Cerebellar nuclear complex (tissue), 1 donor: ENCODE data around the gene PCDHB16.
"Not testable (repeated sequence)": the region's sequence is repeated elsewhere in the genome, so short reads cannot be mapped to it uniquely, and the experiment has no call there.

Experiments
- DNase-seq, 2 experiments: peaks; one replicate each; lab custom pipeline; 2025; lab: John Stamatoyannopoulos, UW

Gene PCDHB16

DNA sequence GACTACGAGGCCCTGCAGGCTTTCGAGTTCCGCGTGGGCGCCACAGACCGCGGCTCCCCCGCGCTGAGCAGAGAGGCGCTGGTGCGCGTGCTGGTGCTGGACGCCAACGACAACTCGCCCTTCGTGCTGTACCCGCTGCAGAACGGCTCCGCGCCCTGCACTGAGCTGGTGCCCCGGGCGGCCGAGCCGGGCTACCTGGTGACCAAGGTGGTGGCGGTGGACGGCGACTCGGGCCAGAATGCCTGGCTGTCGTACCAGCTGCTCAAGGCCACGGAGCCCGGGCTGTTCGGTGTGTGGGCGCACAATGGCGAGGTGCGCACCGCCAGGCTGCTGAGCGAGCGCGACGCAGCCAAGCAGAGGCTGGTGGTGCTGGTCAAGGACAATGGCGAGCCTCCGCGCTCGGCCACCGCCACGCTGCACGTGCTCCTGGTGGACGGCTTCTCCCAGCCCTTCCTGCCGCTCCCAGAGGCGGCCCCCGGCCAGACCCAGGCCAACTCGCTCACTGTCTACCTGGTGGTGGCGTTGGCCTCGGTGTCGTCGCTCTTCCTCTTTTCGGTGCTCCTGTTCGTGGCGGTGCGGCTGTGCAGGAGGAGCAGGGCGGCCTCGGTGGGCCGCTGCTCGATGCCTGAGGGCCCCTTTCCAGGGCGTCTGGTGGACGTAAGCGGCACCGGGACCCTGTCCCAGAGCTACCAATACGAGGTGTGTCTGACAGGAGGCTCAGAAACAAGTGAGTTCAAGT is 2.1 kb downstream of the PCDHB16 start:
- DNase-seq = not testable (repeated sequence)

DNA sequence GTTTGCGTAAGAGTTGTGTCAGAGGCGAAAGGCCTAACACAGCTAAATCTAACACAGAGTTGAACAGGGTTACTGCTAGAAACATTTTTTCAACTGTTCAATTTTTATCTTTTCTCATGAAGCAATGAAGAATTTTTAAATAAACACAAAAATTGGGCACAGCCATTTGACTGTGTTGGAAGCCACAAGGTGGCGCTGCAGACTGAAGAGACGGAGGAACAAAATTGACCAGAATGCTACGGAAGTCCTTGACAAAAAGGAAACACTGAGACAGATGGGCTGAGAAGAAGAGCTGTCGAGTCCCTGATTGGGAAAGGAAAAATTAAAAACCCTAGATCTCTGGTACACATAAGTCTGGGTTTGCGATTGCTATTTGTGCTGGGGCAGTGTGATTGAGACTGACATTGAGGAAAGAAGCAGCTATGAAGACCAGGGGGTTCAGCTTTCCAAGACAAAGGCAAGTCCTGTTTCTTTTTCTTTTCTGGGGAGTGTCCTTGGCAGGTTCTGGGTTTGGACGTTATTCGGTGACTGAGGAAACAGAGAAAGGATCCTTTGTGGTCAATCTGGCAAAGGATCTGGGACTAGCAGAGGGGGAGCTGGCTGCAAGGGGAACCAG is 4.8 kb downstream of the PCDHB16 start, which contains the start of gene PCDHB9:
TSS of gene PCDHB9 (plus strand) at position 265 of the 616 bp plus-strand sequence. CDS start at position 423, 158 bp downstream.
- DNase-seq = no peak

DNA sequence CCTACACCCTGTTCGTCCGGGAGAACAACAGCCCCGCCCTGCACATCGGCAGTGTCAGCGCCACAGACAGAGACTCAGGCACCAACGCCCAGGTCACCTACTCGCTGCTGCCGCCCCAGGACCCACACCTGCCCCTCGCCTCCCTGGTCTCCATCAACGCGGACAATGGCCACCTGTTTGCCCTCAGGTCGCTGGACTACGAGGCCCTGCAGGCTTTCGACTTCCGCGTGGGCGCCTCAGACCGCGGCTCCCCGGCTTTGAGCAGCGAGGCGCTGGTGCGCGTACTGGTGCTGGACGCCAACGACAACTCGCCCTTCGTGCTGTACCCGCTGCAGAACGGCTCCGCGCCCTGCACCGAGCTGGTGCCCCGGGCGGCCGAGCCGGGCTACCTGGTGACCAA is 6.5 kb downstream of the PCDHB16 start:
- DNase-seq = not testable (repeated sequence)

DNA sequence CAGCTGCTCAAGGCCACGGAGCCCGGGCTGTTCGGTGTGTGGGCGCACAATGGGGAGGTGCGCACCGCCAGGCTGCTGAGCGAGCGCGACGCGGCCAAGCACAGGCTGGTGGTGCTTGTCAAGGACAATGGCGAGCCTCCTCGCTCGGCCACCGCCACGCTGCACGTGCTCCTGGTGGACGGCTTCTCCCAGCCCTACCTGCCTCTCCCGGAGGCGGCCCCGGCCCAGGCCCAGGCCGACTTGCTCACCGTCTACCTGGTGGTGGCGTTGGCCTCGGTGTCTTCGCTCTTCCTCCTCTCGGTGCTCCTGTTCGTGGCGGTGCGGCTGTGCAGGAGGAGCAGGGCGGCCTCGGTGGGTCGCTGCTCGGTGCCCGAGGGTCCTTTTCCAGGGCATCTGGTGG is 6.9 kb downstream of the PCDHB16 start:
- not testable (repeated sequence) for DNase-seq

DNA sequence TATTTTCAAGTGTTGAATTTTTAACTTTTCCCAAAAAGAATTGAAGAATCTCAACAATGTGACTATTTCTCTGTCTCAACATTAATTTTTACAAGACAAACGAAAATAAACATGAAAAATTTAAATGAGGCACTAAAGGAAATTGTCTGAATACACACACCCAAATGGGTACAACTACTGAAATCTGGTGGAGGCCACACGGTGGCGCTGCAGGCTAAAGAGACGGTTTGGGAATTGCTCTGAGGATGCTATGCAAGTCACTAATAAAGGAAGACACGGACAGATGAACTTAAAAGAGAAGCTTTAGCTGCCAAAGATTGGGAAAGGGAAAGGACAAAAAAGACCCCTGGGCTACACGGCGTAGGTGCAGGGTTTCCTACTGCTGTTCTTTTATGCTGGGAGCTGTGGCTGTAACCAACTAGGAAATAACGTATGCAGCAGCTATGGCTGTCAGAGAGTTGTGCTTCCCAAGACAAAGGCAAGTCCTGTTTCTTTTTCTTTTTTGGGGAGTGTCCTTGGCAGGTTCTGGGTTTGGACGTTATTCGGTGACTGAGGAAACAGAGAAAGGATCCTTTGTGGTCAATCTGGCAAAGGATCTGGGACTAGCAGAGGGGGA is 10.0 kb downstream of the PCDHB16 start, which contains the start of gene PCDHB10:
TSS of gene PCDHB10 (plus strand) at position 244 of the 616 bp plus-strand sequence. CDS start at position 444, 200 bp downstream.
- no peak for DNase-seq

DNA sequence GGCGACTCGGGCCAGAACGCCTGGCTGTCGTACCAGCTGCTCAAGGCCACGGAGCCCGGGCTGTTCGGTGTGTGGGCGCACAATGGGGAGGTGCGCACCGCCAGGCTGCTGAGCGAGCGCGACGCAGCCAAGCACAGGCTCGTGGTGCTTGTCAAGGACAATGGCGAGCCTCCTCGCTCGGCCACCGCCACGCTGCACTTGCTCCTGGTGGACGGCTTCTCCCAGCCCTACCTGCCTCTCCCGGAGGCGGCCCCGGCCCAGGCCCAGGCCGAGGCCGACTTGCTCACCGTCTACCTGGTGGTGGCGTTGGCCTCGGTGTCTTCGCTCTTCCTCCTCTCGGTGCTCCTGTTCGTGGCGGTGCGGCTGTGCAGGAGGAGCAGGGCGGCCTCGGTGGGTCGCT is 12.1 kb downstream of the PCDHB16 start:
- DNase-seq = not testable (repeated sequence)

DNA sequence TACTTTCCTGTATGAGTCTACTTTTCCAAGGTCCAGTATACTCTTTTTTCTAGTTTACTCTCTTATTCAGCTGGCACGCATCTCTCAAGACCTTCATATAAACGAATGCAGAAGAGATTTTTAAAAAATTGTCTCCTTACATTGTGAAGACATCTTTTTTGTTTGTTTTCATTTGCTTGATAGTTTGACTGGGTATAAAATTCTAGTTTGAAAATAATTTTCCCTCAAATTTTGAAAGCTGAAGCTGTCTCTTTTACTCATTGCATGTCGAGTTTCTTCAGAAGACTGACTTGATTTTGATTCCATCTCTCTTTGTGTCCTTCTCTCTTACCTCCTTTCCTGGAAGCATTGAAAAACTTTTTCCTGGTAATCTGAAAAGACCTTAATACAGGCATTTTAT is 14.2 kb downstream of the PCDHB16 start:
- no peak for DNase-seq

DNA sequence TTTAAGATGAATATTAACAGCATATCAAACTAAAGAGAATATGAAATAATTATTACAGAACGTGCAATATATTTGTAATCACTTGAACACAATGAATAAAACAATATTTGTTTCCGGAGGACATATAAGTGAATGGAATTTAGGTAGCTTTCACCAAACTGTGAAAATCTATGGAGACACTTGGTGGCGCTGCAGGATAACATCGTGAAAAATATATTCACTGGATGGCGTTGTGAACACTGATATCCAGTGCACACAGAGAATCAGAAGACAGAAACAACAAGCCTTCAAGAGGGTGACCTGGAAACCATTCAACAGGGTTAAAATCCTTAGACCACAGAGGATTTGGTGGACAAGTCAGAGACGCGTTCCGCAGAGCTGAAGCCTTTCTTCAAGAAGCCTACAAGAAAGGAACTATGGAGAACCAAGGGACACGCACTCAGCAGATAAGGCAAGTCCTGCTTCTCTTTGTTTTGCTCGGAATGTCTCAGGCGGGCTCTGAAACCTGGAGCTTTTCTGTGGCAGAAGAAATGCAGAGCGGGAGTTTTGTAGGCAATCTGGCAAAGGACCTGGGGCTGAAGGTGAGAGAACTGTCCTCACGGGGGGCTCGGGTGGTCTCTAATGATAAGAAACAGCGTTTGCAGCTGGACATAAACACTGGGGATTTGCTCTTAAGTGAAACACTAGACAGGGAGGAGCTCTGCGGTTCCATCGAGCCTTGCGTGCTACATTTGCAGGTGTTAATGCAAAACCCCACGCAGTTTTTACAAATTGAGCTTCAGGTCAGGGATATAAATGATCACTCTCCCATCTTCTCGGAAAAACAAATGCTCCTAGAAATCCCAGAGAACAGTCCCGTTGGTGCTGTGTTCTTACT is 17.4 kb downstream of the PCDHB16 start, which contains the start of gene PCDHB11:
TSS of gene PCDHB11 (plus strand) at position 269 of the 877 bp plus-strand sequence. CDS start at position 417, 148 bp downstream.
- DNase-seq = no peak

DNA sequence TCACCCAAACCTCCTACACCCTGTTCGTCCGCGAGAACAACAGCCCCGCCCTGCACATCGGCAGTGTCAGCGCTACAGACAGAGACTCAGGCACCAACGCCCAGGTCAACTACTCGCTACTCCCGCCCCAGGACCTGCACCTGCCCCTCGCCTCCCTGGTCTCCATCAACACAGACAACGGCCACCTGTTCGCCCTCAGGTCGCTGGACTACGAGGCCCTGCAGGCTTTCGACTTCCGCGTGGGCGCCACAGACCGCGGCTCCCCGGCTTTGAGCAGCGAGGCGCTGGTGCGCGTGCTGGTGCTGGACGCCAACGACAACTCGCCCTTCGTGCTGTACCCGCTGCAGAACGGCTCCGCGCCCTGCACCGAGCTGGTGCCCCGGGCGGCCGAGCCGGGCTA is 18.9 kb downstream of the PCDHB16 start:
- DNase-seq = not testable (repeated sequence)

DNA sequence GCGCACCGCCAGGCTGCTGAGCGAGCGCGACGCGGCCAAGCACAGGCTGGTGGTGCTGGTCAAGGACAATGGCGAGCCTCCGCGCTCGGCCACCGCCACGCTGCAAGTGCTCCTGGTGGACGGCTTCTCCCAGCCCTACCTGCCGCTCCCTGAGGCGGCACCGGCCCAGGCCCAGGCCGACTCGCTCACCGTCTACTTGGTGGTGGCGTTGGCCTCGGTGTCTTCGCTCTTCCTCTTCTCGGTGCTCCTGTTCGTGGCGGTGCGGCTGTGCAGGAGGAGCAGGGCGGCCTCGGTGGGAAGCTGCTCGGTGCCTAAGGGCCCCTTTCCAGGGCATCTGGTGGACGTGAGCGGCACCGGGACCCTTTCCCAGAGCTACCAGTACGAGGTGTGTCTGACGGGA is 19.5 kb downstream of the PCDHB16 start:
- DNase-seq = not testable (repeated sequence)

DNA sequence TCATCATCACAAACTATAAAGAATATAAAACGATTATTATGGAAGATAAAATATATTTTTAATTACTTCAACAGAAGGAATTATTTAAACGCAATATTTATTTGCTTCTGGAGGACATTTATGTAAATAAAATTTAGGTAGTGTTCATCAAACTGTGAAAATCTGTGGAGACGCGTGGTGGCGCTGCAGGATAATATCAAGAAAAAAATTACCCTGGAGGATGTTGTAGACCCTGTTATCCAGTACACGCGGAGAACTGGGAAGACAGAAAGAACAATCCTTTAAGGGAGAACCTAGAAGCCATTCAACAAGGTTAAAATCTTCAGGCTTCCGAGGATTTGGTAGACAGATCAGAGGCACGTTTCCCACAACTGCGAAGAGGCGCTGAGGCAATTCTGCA is 26.3 kb downstream of the PCDHB16 start, which contains the start of gene PCDHB12:
TSS of gene PCDHB12 (plus strand) at position 242 of the 400 bp plus-strand sequence. CDS start 189 bp downstream, outside the sequence.
- no peak for DNase-seq

DNA sequence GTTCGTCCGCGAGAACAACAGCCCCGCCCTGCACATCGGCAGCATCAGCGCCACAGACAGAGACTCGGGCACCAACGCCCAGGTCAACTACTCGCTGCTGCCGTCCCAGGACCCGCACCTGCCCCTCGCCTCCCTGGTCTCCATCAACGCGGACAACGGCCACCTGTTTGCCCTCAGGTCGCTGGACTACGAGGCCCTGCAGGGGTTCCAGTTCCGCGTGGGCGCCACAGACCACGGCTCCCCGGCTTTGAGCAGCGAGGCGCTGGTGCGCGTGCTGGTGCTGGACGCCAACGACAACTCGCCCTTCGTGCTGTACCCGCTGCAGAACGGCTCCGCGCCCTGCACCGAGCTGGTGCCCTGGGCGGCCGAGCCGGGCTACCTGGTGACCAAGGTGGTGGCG is 28.1 kb downstream of the PCDHB16 start:
- not testable (repeated sequence) for DNase-seq

DNA sequence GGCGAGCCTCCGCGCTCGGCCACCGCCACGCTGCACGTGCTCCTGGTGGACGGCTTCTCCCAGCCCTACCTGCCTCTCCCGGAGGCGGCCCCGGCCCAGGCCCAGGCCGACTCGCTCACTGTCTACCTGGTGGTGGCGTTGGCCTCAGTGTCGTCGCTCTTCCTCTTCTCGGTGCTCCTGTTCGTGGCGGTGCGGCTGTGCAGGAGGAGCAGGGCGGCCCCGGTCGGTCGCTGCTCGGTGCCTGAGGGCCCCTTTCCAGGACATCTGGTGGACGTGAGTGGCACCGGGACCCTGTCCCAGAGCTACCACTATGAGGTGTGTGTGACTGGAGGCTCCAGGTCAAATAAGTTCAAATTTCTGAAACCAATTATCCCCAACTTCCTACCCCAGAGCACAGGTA is 28.7 kb downstream of the PCDHB16 start:
- DNase-seq = not testable (repeated sequence)

DNA sequence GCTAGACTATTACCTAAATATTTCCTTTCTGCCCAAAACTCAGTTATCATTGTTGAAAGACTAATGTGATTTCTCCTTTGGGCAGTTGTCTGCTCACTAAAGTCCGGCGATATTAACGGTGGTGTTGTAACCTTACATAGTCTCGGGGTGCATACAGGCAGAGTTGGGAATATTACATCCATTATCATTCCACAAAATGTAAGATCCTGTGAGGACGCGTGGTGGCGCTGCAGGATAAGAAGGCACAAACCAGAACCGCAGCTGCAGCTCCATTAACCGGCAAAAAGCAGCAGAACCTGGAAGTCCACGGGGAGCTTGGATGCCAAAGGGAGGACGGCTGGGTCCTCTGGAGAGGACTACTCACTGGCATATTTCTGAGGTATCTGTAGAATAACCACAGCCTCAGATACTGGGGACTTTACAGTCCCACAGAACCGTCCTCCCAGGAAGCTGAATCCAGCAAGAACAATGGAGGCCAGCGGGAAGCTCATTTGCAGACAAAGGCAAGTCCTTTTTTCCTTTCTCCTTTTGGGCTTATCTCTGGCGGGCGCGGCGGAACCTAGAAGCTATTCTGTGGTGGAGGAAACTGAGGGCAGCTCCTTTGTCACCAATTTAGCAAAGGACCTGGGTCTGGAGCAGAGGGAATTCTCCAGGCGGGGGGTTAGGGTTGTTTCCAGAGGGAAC is 31.6 kb downstream of the PCDHB16 start, which contains the start of gene PCDHB13:
TSS of gene PCDHB13 (plus strand) at position 264 of the 684 bp plus-strand sequence. CDS start at position 469, 205 bp downstream.
- not testable (repeated sequence) for DNase-seq

DNA sequence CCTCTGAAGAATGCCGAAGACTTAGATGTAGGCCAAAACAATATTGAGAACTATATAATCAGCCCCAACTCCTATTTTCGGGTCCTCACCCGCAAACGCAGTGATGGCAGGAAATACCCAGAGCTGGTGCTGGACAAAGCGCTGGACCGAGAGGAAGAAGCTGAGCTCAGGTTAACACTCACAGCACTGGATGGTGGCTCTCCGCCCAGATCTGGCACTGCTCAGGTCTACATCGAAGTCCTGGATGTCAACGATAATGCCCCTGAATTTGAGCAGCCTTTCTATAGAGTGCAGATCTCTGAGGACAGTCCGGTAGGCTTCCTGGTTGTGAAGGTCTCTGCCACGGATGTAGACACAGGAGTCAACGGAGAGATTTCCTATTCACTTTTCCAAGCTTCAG is 32.4 kb downstream of the PCDHB16 start:
- DNase-seq = not testable (repeated sequence)

DNA sequence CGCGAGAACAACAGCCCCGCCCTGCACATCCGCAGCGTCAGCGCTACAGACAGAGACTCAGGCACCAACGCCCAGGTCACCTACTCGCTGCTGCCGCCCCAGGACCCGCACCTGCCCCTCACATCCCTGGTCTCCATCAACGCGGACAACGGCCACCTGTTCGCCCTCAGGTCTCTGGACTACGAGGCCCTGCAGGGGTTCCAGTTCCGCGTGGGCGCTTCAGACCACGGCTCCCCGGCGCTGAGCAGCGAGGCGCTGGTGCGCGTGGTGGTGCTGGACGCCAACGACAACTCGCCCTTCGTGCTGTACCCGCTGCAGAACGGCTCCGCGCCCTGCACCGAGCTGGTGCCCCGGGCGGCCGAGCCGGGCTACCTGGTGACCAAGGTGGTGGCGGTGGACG is 33.3 kb downstream of the PCDHB16 start:
- DNase-seq = not testable (repeated sequence)

DNA sequence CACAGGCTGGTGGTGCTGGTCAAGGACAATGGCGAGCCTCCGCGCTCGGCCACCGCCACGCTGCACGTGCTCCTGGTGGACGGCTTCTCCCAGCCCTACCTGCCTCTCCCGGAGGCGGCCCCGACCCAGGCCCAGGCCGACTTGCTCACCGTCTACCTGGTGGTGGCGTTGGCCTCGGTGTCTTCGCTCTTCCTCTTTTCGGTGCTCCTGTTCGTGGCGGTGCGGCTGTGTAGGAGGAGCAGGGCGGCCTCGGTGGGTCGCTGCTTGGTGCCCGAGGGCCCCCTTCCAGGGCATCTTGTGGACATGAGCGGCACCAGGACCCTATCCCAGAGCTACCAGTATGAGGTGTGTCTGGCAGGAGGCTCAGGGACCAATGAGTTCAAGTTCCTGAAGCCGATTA is 33.8 kb downstream of the PCDHB16 start:
- not testable (repeated sequence) for DNase-seq

DNA sequence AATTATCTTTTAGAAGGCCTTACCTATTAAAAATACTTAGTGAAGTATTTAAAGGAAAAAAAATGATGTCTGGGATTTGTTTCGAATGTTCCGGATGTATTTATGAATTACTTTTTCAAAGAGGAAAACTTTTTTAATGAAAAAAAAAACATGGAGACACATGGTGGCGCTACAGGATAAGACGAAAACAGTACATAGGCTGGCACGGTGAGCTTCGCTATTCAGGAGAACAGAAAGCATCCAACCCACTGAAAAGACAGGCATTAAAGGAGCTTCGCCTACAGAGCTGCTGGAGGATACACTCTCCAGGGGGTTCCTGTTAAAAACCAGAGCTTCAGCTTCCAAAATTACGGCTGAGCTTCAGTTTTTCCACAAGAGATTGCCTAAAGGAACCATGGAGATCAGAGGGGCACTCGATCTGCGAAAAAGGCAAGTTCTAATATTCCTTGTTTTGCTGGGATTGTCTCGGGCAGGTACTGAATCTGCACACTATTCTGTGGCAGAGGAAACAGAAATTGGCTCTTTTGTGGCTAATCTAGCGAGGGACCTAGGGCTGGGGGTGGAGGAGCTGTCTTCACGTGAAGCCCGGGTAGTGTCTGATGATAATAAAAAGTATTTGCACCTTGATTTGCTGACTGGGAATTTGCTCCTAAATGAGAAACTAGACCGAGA is 41.1 kb downstream of the PCDHB16 start, which contains the start of gene PCDHB14:
TSS of gene PCDHB14 (plus strand) at position 232 of the 672 bp plus-strand sequence. CDS start at position 395, 163 bp downstream.
- no peak for DNase-seq

DNA sequence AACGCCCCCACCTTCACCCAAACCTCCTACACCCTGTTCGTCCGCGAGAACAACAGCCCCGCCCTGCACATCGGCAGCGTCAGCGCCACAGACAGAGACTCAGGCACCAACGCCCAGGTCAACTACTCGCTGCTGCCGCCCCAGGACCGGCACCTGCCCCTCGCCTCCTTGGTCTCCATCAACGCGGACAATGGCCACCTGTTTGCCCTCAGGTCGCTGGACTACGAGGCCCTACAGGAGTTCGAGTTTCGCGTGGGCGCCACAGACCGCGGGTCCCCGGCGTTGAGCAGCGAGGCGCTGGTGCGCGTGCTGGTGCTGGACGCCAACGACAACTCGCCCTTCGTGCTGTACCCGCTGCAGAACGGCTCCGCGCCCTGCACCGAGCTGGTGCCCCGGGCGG is 42.7 kb downstream of the PCDHB16 start:
- not testable (repeated sequence) for DNase-seq

DNA sequence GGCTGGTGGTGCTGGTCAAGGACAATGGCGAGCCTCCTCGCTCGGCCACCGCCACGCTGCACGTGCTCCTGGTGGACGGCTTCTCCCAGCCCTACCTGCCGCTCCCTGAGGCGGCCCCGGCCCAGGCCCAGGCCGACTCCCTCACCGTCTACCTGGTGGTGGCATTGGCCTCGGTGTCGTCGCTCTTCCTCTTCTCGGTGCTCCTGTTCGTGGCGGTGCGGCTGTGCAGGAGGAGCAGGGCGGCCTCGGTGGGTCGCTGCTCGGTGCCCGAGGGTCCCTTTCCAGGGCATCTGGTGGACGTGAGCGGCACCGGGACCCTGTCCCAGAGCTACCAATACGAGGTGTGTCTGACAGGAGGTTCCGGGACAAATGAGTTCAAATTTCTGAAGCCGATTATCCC is 43.2 kb downstream of the PCDHB16 start:
- not testable (repeated sequence) for DNase-seq
